Neuronal stem cell (in vitro differentiated cells): ENCODE measurements around the gene SMARCD3.

Experiments used
- DNase-seq: peaks from one replicate; pipeline ENCODE4 v3.0.0-alpha.2; 2013; ENCODE audit warnings: low spot score
- H2AFZ ChIP-seq: one replicate; pipeline ENCODE4 v1.6.1; 2013; ENCODE audit warnings: mild to moderate bottlenecking, low read length, inconsistent platforms
- H2AK5ac ChIP-seq: 2 replicates; pipeline ENCODE4 v1.6.1; 2013; ENCODE audit warnings: low read depth, mild to moderate bottlenecking, inconsistent platforms, low read length, moderate library complexity, mixed read lengths
- H2BK120ac ChIP-seq: 2 replicates; pipeline ENCODE4 v1.6.1; 2013; ENCODE audit warnings: low read depth, mild to moderate bottlenecking, inconsistent platforms, low read length, moderate library complexity, mixed read lengths
- H2BK12ac ChIP-seq: one replicate; pipeline ENCODE4 v1.6.1; 2013; ENCODE audit warnings: low read length, inconsistent platforms
- H2BK15ac ChIP-seq: 2 replicates; pipeline ENCODE4 v1.6.1; 2013; ENCODE audit warnings: mild to moderate bottlenecking, low read length, inconsistent platforms, mixed read lengths
- H2BK5ac ChIP-seq: one replicate; pipeline ENCODE4 v1.6.1; 2013; ENCODE audit warnings: inconsistent platforms, mild to moderate bottlenecking, low read length, moderate library complexity
- H3K14ac ChIP-seq: one replicate; pipeline ENCODE4 v1.6.1; 2013; ENCODE audit warnings: low read length, inconsistent platforms
- H3K18ac ChIP-seq: 2 replicates; pipeline ENCODE4 v1.6.1; 2013; ENCODE audit warnings: low read length, inconsistent platforms
- H3K23ac ChIP-seq: 2 replicates; pipeline ENCODE4 v1.6.1; 2013; ENCODE audit warnings: low read depth, mild to moderate bottlenecking, mixed read lengths, low read length, inconsistent platforms; ENCODE audit not compliant: poor library complexity
- H3K27ac ChIP-seq: replicated peaks from 3 replicates; pipeline ENCODE4 v1.5.1; 2013; ENCODE audit warnings: low read length, inconsistent platforms
- H3K27me3 ChIP-seq, 3 experiments: 2 replicates each; pipeline ENCODE4 v1.6.1; 2013; ENCODE audit warnings: low read length in 3 of 3, mild to moderate bottlenecking in 2 of 3, inconsistent platforms in 1 of 3, low read depth in 1 of 3, mixed read lengths in 1 of 3, moderate library complexity in 1 of 3; ENCODE audit not compliant: control insufficient read depth in 3 of 3, insufficient read depth in 3 of 3
- H3K36me3 ChIP-seq, 2 donors: replicated peaks in 1 of 2; 2 replicates each; pipeline ENCODE4 v1.6.1; 2013; ENCODE audit warnings: low read length in 2 of 2; ENCODE audit not compliant: control insufficient read depth in 2 of 2, insufficient read depth in 2 of 2
- H3K4ac ChIP-seq: 2 replicates; pipeline ENCODE4 v1.6.1; 2013; ENCODE audit warnings: inconsistent platforms, mild to moderate bottlenecking, low read length, moderate library complexity
- H3K4me1 ChIP-seq, 2 donors: 1 replicate in 1 of 2; 2 replicates in 1 of 2; pipeline ENCODE4 v1.6.1; 2013; ENCODE audit warnings: low read length in 2 of 2, low read depth in 1 of 2; ENCODE audit not compliant: control insufficient read depth in 2 of 2, insufficient read depth in 1 of 2
- H3K4me2 ChIP-seq: one replicate; pipeline ENCODE4 v1.6.1; 2013; ENCODE audit warnings: mild to moderate bottlenecking, low read length, inconsistent platforms; ENCODE audit not compliant: insufficient read depth, poor library complexity, severe bottlenecking
- H3K4me3 ChIP-seq, 2 donors: 2 replicates each; pipeline ENCODE4 v1.5.1; 2013; ENCODE audit warnings: low read length in 2 of 2, mild to moderate bottlenecking in 2 of 2, inconsistent platforms in 1 of 2, moderate library complexity in 1 of 2
- H3K79me1 ChIP-seq: one replicate; pipeline ENCODE4 v1.6.1; 2013; ENCODE audit warnings: low read depth, mild to moderate bottlenecking, inconsistent platforms, low read length, moderate library complexity
- H3K9ac ChIP-seq: one replicate; pipeline ENCODE4 v1.6.1; 2013; ENCODE audit warnings: mild to moderate bottlenecking, low read depth, low read length, inconsistent platforms; ENCODE audit not compliant: poor library complexity
- H3K9me3 ChIP-seq, 2 donors: replicated peaks in 1 of 2; 2 replicates each; pipeline versions ENCODE3 to v1.6.1; 2013; ENCODE audit warnings: low read length in 2 of 2, mild to moderate bottlenecking in 2 of 2, inconsistent platforms in 1 of 2, low read depth in 1 of 2, mixed read lengths in 1 of 2, moderate library complexity in 1 of 2; ENCODE audit not compliant: control insufficient read depth in 2 of 2, insufficient read depth in 1 of 2
- H4K8ac ChIP-seq: one replicate; pipeline ENCODE4 v1.6.1; 2013; ENCODE audit warnings: low read depth, mild to moderate bottlenecking, inconsistent platforms, low read length, moderate library complexity
- H4K91ac ChIP-seq: one replicate; pipeline ENCODE4 v1.6.1; 2013; ENCODE audit warnings: low read length, low read depth, mild to moderate bottlenecking, inconsistent platforms; ENCODE audit not compliant: poor library complexity
- WGBS, 2 donors: extraction: QIAGEN DNeasy Blood & Tissue Kit; methylation state at CpG; one replicate each; pipeline ENCODE4 v1.1.7; 2013; ENCODE audit warnings: missing lambda C conversion rate in 2 of 2, mixed read lengths in 1 of 2; ENCODE audit not compliant: insufficient read length in 2 of 2, insufficient replicate concordance in 1 of 2; ENCODE audit errors: extremely low coverage in 2 of 2; 5-methylcytosine and 5-hydroxymethylcytosine counted together

The SMARCD3 gene

DNA sequence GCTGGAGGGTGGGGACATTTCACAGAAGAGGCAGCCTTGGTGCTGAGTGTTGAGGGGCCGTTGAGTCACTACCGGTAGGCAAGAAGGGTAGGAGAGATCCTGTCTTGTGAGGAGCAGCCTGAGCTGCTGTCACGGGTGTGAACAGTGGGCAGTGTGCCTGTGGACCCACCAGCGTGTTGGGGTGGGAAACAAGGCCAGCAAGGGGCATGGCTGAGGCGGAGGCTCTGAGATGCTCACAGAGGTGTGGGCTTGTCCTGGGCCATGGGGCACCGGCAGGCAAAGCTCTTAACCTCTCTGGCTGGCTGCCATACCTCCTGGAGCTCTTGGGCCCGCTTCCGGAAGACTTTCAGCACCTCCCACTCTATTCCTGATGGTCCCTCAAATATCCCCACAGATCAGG is 33.6 kb upstream of the SMARCD3 start:
- Histone ChIP-seq H2BK12ac (peak overlapping the region; percentile 4), H2AFZ (no peak overlapping the region), H2BK5ac (no peak overlapping the region), H3K9ac (peak overlapping the region; percentile 7), H3K79me1 (peaks cover 2% of the 10 kb centered on the region), H4K8ac (no peak overlapping the region), H4K91ac (no peak overlapping the region), H3K18ac (no peak overlapping the region), H3K36me3 (no peaks in the 10 kb centered on the region), H3K4me1 (peaks cover 0 to 3% of the 10 kb centered on the region in 2 donors), H2AK5ac (peak overlapping the region; percentile 8), H3K27me3 (peaks cover 0 to 46% (median 7%) of the 10 kb centered on the region in 3 experiments), H3K4ac (no peak overlapping the region), H3K4me3 (no peak overlapping the region), H3K27ac (no peak overlapping the region), H2BK15ac (no peak overlapping the region), H3K4me2 (no peak overlapping the region), H3K14ac (no peak overlapping the region), H2BK120ac (no peak overlapping the region), H3K23ac (no peak overlapping the region), H3K9me3 (peaks cover 0 to 1% of the 10 kb centered on the region in 2 donors)
- no CpG with 5 or more reads among the region's 8 CpGs for WGBS, 2 donors
- no peak for DNase-seq

DNA sequence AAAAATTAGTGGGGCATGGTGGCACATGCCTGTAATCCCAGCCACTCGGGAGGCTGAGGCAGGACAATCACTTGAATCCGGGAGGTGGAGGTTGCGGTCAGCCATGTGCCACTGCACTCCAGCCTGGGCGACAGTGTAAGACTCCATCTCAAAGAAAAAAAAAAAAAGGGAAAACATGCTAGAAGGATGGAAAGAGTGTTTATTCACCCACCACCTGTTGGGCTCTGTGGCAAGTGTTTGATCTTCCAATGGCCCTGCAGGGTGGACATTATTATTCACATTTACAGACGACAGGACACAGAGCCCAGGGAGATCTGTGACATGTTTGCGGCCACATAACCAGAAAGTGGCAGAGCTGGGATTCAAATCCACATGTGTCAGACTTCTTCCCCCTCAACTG is 33.2 kb upstream of the SMARCD3 start:
- Histone ChIP-seq H2BK12ac (peak overlapping the region; percentile 4), H4K91ac (no peak overlapping the region), H2AK5ac (no peak overlapping the region), H3K4me1 (peaks cover 0 to 3% of the 10 kb centered on the region in 2 donors), H2BK15ac (no peak overlapping the region), H3K27ac (no peak overlapping the region), H3K36me3 (no peaks in the 10 kb centered on the region), H2BK120ac (no peak overlapping the region), H3K4me3 (no peak overlapping the region), H3K4ac (no peak overlapping the region), H3K9ac (peak overlapping the region; percentile 7), H2AFZ (no peak overlapping the region), H3K27me3 (peaks cover 0 to 42% (median 7%) of the 10 kb centered on the region in 3 experiments), H3K4me2 (no peak overlapping the region), H4K8ac (no peak overlapping the region), H2BK5ac (no peak overlapping the region), H3K23ac (no peak overlapping the region), H3K18ac (no peak overlapping the region), H3K79me1 (peaks cover 2% of the 10 kb centered on the region), H3K14ac (no peak overlapping the region), H3K9me3 (peaks cover 0 to 1% of the 10 kb centered on the region in 2 donors)
- no peak for DNase-seq
- WGBS, 2 donors = no CpG with 5 or more reads among the region's 6 CpGs

DNA sequence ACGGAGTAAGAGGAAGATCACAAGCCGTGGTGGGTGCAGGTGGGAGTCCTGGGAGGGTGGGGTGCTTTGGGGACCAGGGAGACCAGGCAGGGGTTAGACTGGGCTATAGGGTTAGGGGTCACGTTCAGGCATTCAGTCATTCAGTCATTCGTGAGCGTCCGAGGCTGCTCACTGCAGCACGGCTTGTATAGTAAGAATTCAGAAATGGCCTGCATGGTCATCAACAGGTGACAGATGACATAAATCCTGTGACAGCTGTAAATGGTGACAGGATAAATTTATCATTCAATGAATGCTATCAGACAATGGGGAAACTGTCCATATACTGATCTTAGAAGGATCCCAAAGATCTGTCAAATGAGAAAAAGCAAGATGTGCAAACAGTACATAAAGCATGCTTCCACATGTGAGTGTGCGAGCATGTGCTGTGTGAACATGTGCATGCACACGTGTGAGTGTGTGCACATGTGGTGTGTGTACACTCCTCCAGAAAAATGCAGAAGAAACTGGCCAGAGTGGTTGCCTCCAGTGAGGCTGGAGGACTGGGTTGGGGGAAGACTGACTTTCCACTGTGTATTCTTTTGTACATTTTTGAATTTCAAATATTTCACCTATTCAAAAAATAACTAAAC is 32.0 kb upstream of the SMARCD3 start:
- no peak overlapping the region for H3K18ac ChIP-seq
- no peak overlapping the region for H3K14ac ChIP-seq
- peaks cover 2% of the 10 kb centered on the region for H3K79me1 ChIP-seq
- no CpG with 5 or more reads among the region's 9 CpGs for WGBS, 2 donors
- no peak overlapping the region for H3K23ac ChIP-seq
- H3K4me2 ChIP-seq = no peak overlapping the region
- H2AFZ ChIP-seq = no peak overlapping the region
- H2BK120ac ChIP-seq = no peak overlapping the region
- H3K9me3 ChIP-seq = peaks cover 0 to 1% of the 10 kb centered on the region in 2 donors
- H3K27ac ChIP-seq = no peak overlapping the region
- H3K4ac ChIP-seq = no peak overlapping the region
- peaks cover 0 to 51% (median 17%) of the 10 kb centered on the region in 3 experiments for H3K27me3 ChIP-seq
- no peak overlapping the region for H2BK15ac ChIP-seq
- H2AK5ac ChIP-seq = no peak overlapping the region
- H2BK5ac ChIP-seq = no peak overlapping the region
- H4K8ac ChIP-seq = no peak overlapping the region
- no peak overlapping the region for H4K91ac ChIP-seq
- no peak for DNase-seq
- no peak overlapping the region for H3K4me3 ChIP-seq
- H3K9ac ChIP-seq = no peak overlapping the region
- H3K36me3 ChIP-seq = no peaks in the 10 kb centered on the region
- H2BK12ac ChIP-seq = no peak overlapping the region
- peaks cover 5 to 10% of the 10 kb centered on the region in 2 donors for H3K4me1 ChIP-seq

DNA sequence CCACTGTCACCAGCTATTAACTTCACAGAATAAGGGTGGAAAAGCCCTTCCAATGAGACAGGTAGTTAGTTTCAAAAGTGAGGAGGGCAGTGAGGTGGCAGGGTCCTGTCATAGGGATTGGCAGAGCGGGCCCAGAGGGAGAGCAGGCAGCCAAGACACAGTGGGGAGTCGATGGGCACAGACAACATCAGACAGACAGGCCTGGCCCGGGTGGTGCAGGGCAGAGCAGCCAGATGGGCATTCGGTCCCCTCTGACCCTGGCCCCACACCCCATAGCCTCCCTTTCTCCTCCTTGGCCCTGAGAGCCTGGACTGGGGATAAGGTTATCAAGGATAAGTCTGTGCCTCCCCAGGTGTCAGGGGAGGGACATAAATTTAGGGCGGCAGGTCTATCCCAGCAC is 31.4 kb upstream of the SMARCD3 start:
- Histone ChIP-seq H3K4me3 (no peak overlapping the region), H2BK15ac (no peak overlapping the region), H3K9ac (no peak overlapping the region), H4K91ac (no peak overlapping the region), H3K9me3 (peaks cover 0 to 1% of the 10 kb centered on the region in 2 donors), H2AK5ac (peak overlapping the region; percentile 89), H2AFZ (no peak overlapping the region), H3K18ac (peak overlapping the region; percentile 9), H3K27ac (no peak overlapping the region), H3K36me3 (no peaks in the 10 kb centered on the region), H2BK12ac (peak overlapping the region; percentile 60), H3K4me2 (no peak overlapping the region), H2BK120ac (no peak overlapping the region), H3K79me1 (peaks cover 2% of the 10 kb centered on the region), H2BK5ac (no peak overlapping the region), H3K23ac (peak overlapping the region; percentile 48), H4K8ac (no peak overlapping the region), H3K4ac (no peak overlapping the region), H3K4me1 (peaks cover 5 to 10% of the 10 kb centered on the region in 2 donors), H3K27me3 (peaks cover 0 to 54% (median 17%) of the 10 kb centered on the region in 3 experiments), H3K14ac (no peak overlapping the region)
- WGBS, 2 donors = no CpG with 5 or more reads among the region's 5 CpGs
- DNase-seq = no peak
